Gastroesophageal sphincter (tissue), 4 donors: ENCODE measurements around the gene DCAF5. TPM values are rescaled to one million over a fixed set of nuclear protein-coding genes. Genes with fewer than 3 reads are reported as not detected.

Experiments
- ATAC-seq: fragments of 150-250 bp; one replicate; pipeline ENCODE4 v1.9.1; 2016; ENCODE audit warnings: mild to moderate bottlenecking, moderate library complexity
- H3K27ac ChIP-seq, 4 donors: fragments of 200-600 bp; sonication (generic) in 3 of 4; 1 replicate in 3 of 4; 2 replicates in 1 of 4; pipeline ENCODE4 v1.5.1; 2016 to 2019
- H3K27me3 ChIP-seq: fragments of 200-600 bp; sonication (generic); one replicate; pipeline ENCODE4 v1.5.1; 2019
- H3K36me3 ChIP-seq, 2 donors: fragments of 200-600 bp; sonication (generic); one replicate each; pipeline ENCODE4 v1.5.1; 2019; ENCODE audit warnings: control low read depth in 1 of 2
- H3K4me1 ChIP-seq, 3 donors: fragments of 200-600 bp; sonication (generic); 1 replicate in 2 of 3; 2 replicates in 1 of 3; pipeline ENCODE4 v1.5.1; 2016 to 2019; ENCODE audit warnings: control low read depth in 2 of 3
- H3K4me3 ChIP-seq, 2 donors: fragments of 200-600 bp; sonication (generic); one replicate each; pipeline ENCODE4 v1.5.1; 2019; ENCODE audit warnings: mild to moderate bottlenecking in 1 of 2, moderate library complexity in 1 of 2
- H3K9me3 ChIP-seq, 3 donors: fragments of 200-600 bp; sonication (generic); one replicate each; pipeline ENCODE4 v1.5.1; 2017 to 2019; ENCODE audit warnings: control low read depth in 2 of 3
- EP300 ChIP-seq: sonication (generic); formaldehyde crosslinking; IDR thresholded peaks from one replicate; pipeline ENCODE4 v1.6.1; 2017; ENCODE audit warnings: antibody characterized with exemption, mild to moderate bottlenecking
- POLR2A ChIP-seq, 2 donors: fragments of 450-650 bp; IDR thresholded peaks; one replicate each; pipeline ENCODE4 v1.6.1; 2017; ENCODE audit warnings: antibody characterized with exemption in 2 of 2, mild to moderate bottlenecking in 2 of 2, moderate library complexity in 1 of 2
- POLR2AphosphoS5 ChIP-seq: sonication (generic); formaldehyde crosslinking; IDR thresholded peaks from one replicate; pipeline ENCODE4 v1.6.1; 2017; ENCODE audit warnings: antibody characterized with exemption
- WGBS, 2 donors: methylation state at CpG; one replicate each; pipeline ENCODE4 v1.1.5; 2018; ENCODE audit warnings: low coverage in 1 of 2; 5-methylcytosine and 5-hydroxymethylcytosine counted together
- total RNA-seq, 4 donors: library from RNA; depleted of rRNA; stranded (reverse); fragments of >200 nt; gene quantifications; one replicate each; pipeline ENCODE4 v1.1.0, GENCODE V29; 2016
- TF ChIP-seq, protein P1 (sequence below), 4 experiments: fragments of 200-600 bp in 2 of 4; fragments of 450-650 bp in 2 of 4; sonication (generic) in 1 of 4; IDR thresholded peaks; one replicate each; pipeline ENCODE4 v1.5.1; 2017 to 2019; ENCODE audit warnings: antibody characterized with exemption in 4 of 4, mild to moderate bottlenecking in 2 of 4, moderate library complexity in 2 of 4

DCAF5 gene
- total RNA-seq, 4 donors from 2014 or later = 31.0 to 63.6 (median 36.9) TPM

DNA sequence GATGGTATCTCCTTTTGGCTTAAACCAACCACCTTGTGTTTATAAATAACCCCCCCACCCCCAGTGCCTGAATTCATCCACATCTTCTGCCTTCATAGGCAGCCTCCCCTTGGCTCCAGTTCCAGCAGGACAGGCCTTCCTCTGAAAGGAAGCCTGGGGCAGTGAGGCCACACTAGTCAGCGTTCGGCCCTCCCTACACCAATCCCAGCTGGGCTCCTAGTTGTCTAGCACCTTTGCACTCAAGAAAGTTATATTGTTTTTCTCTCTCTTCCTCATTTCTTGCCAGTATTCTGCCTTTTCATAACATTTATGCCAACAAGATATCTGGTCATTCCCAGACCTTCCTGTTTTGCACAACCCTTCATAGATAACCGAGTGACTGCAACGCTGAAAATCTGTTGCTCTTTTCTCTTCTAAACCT is 100.7 kb downstream of the DCAF5 start:
- peaks cover 0 to 32% of the 10 kb centered on the region in 2 donors for H3K36me3 ChIP-seq
- no peaks in the 10 kb centered on the region for H3K9me3 ChIP-seq

GRCh38 chr14:69050240-69051184 is 102.4 kb downstream of the DCAF5 start:
- Histone ChIP-seq H3K4me1 (peaks cover 36 to 73% (median 37%) of the 10 kb centered on the region in 3 donors), H3K27ac (peak overlapping the region; percentile 44 to 76 (median 60)), H3K36me3 (peaks cover 0 to 30% of the 10 kb centered on the region in 2 donors), H3K4me3 (no peak overlapping the region), H3K27me3 (no peaks in the 10 kb centered on the region), H3K9me3 (no peaks in the 10 kb centered on the region)
- WGBS, 2 donors = 31 to 41% methylated on average over 3 to 6 of the region's 6 CpGs
- TF ChIP-seq POLR2AphosphoS5 = no peak
- TF ChIP-seq, protein P1, sequence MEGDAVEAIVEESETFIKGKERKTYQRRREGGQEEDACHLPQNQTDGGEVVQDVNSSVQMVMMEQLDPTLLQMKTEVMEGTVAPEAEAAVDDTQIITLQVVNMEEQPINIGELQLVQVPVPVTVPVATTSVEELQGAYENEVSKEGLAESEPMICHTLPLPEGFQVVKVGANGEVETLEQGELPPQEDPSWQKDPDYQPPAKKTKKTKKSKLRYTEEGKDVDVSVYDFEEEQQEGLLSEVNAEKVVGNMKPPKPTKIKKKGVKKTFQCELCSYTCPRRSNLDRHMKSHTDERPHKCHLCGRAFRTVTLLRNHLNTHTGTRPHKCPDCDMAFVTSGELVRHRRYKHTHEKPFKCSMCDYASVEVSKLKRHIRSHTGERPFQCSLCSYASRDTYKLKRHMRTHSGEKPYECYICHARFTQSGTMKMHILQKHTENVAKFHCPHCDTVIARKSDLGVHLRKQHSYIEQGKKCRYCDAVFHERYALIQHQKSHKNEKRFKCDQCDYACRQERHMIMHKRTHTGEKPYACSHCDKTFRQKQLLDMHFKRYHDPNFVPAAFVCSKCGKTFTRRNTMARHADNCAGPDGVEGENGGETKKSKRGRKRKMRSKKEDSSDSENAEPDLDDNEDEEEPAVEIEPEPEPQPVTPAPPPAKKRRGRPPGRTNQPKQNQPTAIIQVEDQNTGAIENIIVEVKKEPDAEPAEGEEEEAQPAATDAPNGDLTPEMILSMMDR (IDR thresholded peaks at IDR 0.05) = no peak
- no peak for TF ChIP-seq POLR2A (IDR thresholded peaks at IDR 0.05)
- TF ChIP-seq EP300 = no peak
- no peak for ATAC-seq

More for the DNA sequence above, 100.7 kb downstream of the DCAF5 start:
- H3K4me3 ChIP-seq = no peak overlapping the region
- H3K27me3 ChIP-seq = no peaks in the 10 kb centered on the region
- no peak for ATAC-seq
- H3K4me1 ChIP-seq = peaks cover 21 to 73% (median 28%) of the 10 kb centered on the region in 3 donors
- peak overlapping the region in 3 of 4 donors; percentile 11 to 60 (median 53) for H3K27ac ChIP-seq
- TF ChIP-seq EP300 = no peak
- TF ChIP-seq POLR2AphosphoS5 = no peak
- TF ChIP-seq, protein P1 (IDR thresholded peaks at IDR 0.05) = no peak
- no peak for TF ChIP-seq POLR2A (IDR thresholded peaks at IDR 0.05)
- WGBS, 2 donors = 60 to 65% methylated on average over 1 to 4 of the region's 4 CpGs

DNA sequence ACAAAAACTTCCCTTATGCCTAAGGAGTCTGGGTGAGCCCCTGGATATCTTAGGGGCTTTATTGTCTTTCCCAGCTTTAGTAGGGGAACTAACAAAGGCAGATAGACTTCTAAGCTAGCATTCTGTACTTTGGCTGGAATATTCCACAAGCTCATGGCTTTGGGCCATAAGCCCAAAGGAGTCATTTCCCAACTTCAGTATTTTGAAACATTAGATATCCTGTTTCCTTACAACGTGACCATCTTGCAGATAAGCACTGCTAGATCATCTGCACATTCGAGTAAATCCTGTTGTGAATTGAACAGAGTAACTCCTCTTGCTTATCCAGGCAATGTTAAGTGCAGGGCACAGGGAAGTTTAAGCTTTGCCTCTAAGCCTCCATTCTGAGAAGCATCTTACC is 103.2 kb downstream of the DCAF5 start:
- peaks cover 44 to 81% (median 45%) of the 10 kb centered on the region in 3 donors for H3K4me1 ChIP-seq
- ATAC-seq = peak; percentile 68
- TF ChIP-seq POLR2AphosphoS5 = peak; percentile 76
- no peak for TF ChIP-seq EP300

GRCh38 chr14:69048456-69048855 is 104.5 kb downstream of the DCAF5 start:
- no peaks in the 10 kb centered on the region for H3K9me3 ChIP-seq
- TF ChIP-seq POLR2A (IDR thresholded peaks at IDR 0.05) (no peak), POLR2AphosphoS5 (no peak), EP300 (no peak)
- TF ChIP-seq, protein P1 (IDR thresholded peaks at IDR 0.05) = no peak
- no peak overlapping the region for H3K4me3 ChIP-seq
- ATAC-seq = no peak
- H3K27ac ChIP-seq = peak overlapping the region in 3 of 4 donors; percentile 8 to 80 (median 44)
- H3K4me1 ChIP-seq = peaks cover 46 to 93% (median 56%) of the 10 kb centered on the region in 3 donors
- no peaks in the 10 kb centered on the region for H3K27me3 ChIP-seq
- 60 to 87% methylated on average over 2 to 3 of the region's 3 CpGs for WGBS, 2 donors
- H3K36me3 ChIP-seq = peaks cover 0 to 9% of the 10 kb centered on the region in 2 donors

More for the DNA sequence above, 103.2 kb downstream of the DCAF5 start:
- peaks cover 0 to 22% of the 10 kb centered on the region in 2 donors for H3K36me3 ChIP-seq
- H3K4me3 ChIP-seq = no peak overlapping the region
- H3K9me3 ChIP-seq = no peaks in the 10 kb centered on the region
- peak overlapping the region; percentile 44 to 76 (median 60) for H3K27ac ChIP-seq
- no peaks in the 10 kb centered on the region for H3K27me3 ChIP-seq
- 6 to 46% methylated on average over 2 of the region's 2 CpGs for WGBS, 2 donors

- Histone ChIP-seq H3K4me3 (no peak overlapping the region), H3K4me1 (peaks cover 46 to 100% (median 66%) of the 10 kb centered on the region in 3 donors), H3K9me3 (no peaks in the 10 kb centered on the region), H3K27me3 (no peaks in the 10 kb centered on the region), H3K36me3 (no peaks in the 10 kb centered on the region), H3K27ac (peak overlapping the region in 3 of 4 donors; percentile 80 to 85 (median 80))
- no peak for TF ChIP-seq POLR2A (IDR thresholded peaks at IDR 0.05)
- TF ChIP-seq, protein P1 (IDR thresholded peaks at IDR 0.05) = no peak
- no peak for TF ChIP-seq POLR2AphosphoS5
- no peak for TF ChIP-seq EP300
- 100% methylated on average over 1 of the region's 1 CpG; no CpG with 5 or more reads in 1 of the 2 donors for WGBS, 2 donors
- no peak for ATAC-seq
Measured at GRCh38 chr14:69047255-69047654, 105.7 kb downstream of the DCAF5 start.
